Liver (tissue), 9 donors: ENCODE results near the gene BSND. TPM values are rescaled to one million over a fixed set of nuclear protein-coding genes. Genes with fewer than 3 reads are reported as not detected.

Experiments used
- DNase-seq: peaks from one replicate; pipeline ENCODE4 v3.0.0-alpha.2; 2017; ENCODE audit warnings: low spot score
- H3K27ac ChIP-seq, 2 donors: one replicate each; pipeline ENCODE4 v1.7.0; 2013; ENCODE audit warnings: inconsistent platforms in 2 of 2, low read length in 2 of 2, control low read depth in 1 of 2, low read depth in 1 of 2, mild to moderate bottlenecking in 1 of 2
- H3K27me3 ChIP-seq, 4 donors: one replicate each; pipeline versions ENCODE4 v1.6.1 to v1.7.0; 2013; ENCODE audit warnings: low read length in 3 of 4, inconsistent platforms in 1 of 4, mild to moderate bottlenecking in 1 of 4, moderate library complexity in 1 of 4; ENCODE audit not compliant: control insufficient read depth in 4 of 4, insufficient read depth in 4 of 4
- H3K36me3 ChIP-seq, 4 donors: one replicate each; pipeline versions ENCODE4 v1.6.1 to v1.7.0; 2013; ENCODE audit warnings: low read length in 3 of 4, mild to moderate bottlenecking in 3 of 4, low read depth in 1 of 4, moderate library complexity in 1 of 4; ENCODE audit not compliant: control insufficient read depth in 4 of 4, insufficient read depth in 3 of 4
- H3K4me1 ChIP-seq, 4 donors: one replicate each; pipeline versions ENCODE4 v1.6.1 to v1.7.0; 2013; ENCODE audit warnings: low read length in 3 of 4, mild to moderate bottlenecking in 3 of 4, moderate library complexity in 1 of 4; ENCODE audit not compliant: control insufficient read depth in 4 of 4, insufficient read depth in 4 of 4
- H3K4me3 ChIP-seq, 3 donors: one replicate each; pipeline versions ENCODE4 v1.6.1 to v1.7.0; 2013; ENCODE audit warnings: low read length in 3 of 3, control low read depth in 1 of 3, low read depth in 1 of 3, mild to moderate bottlenecking in 1 of 3
- H3K9ac ChIP-seq, 2 donors: one replicate each; pipeline ENCODE4 v1.7.0; 2013; ENCODE audit warnings: low read length in 2 of 2, mild to moderate bottlenecking in 2 of 2, moderate library complexity in 2 of 2, control low read depth in 1 of 2, low read depth in 1 of 2
- H3K9me3 ChIP-seq, 4 donors: one replicate each; pipeline versions ENCODE4 v1.6.1 to v1.7.0; 2013; ENCODE audit warnings: low read length in 3 of 4; ENCODE audit not compliant: control insufficient read depth in 4 of 4
- EGR1 ChIP-seq, 2 donors: IDR thresholded peaks; 2 replicates each; pipeline ENCODE4 v1.6.1; 2016 to 2018; ENCODE audit warnings: antibody characterized with exemption in 2 of 2, low read depth in 2 of 2
- FOXA1 ChIP-seq: IDR thresholded peaks from 2 replicates; pipeline ENCODE4 v1.6.1; 2016; ENCODE audit warnings: antibody characterized with exemption
- FOXA2 ChIP-seq: IDR thresholded peaks from 2 replicates; pipeline ENCODE4 v1.6.1; 2016; ENCODE audit warnings: antibody characterized with exemption
- GABPA ChIP-seq, 2 donors: IDR thresholded peaks in 1 of 2; conservative IDR thresholded peaks in 1 of 2; 2 replicates each; pipeline ENCODE4 v1.6.1; 2016; ENCODE audit warnings: antibody characterized with exemption in 2 of 2, mild to moderate bottlenecking in 1 of 2, moderate library complexity in 1 of 2
- HNF4A ChIP-seq, 2 donors: conservative IDR thresholded peaks; 2 replicates each; pipeline ENCODE4 v1.6.1; 2016; ENCODE audit warnings: antibody characterized with exemption in 2 of 2, mild to moderate bottlenecking in 2 of 2
- HNF4G ChIP-seq: IDR thresholded peaks from 2 replicates; pipeline ENCODE4 v1.6.1; 2016; ENCODE audit warnings: antibody characterized with exemption
- JUND ChIP-seq, 2 donors: IDR thresholded peaks; 2 replicates each; pipeline ENCODE4 v1.6.1; 2016; ENCODE audit warnings: antibody characterized with exemption in 2 of 2
- NR2F2 ChIP-seq: IDR thresholded peaks from 2 replicates; pipeline ENCODE4 v1.6.1; 2016; ENCODE audit warnings: antibody characterized with exemption
- RAD21 ChIP-seq, 2 donors: IDR thresholded peaks; 2 replicates each; pipeline ENCODE4 v1.6.1; 2016; ENCODE audit warnings: antibody characterized with exemption in 2 of 2, mild to moderate bottlenecking in 2 of 2
- RXRA ChIP-seq, 2 donors: IDR thresholded peaks; 2 replicates each; pipeline ENCODE4 v1.6.1; 2017 to 2018; ENCODE audit warnings: antibody characterized with exemption in 2 of 2, mild to moderate bottlenecking in 1 of 2
- SP1 ChIP-seq: IDR thresholded peaks from 2 replicates; pipeline ENCODE4 v1.6.1; 2018; ENCODE audit warnings: antibody characterized with exemption, mild to moderate bottlenecking
- TAF1 ChIP-seq: conservative IDR thresholded peaks from 2 replicates; pipeline ENCODE4 v1.6.1; 2016; ENCODE audit warnings: antibody characterized with exemption, mild to moderate bottlenecking
- YY1 ChIP-seq: IDR thresholded peaks from 2 replicates; pipeline ENCODE4 v1.6.1; 2016; ENCODE audit warnings: antibody characterized with exemption, mild to moderate bottlenecking
- WGBS: extraction: QIAGEN DNeasy Blood & Tissue Kit; methylation state at CpG from one replicate; pipeline ENCODE4 v1.1.7; 2013; 5-methylcytosine and 5-hydroxymethylcytosine counted together
- polyA plus RNA-seq, 2 donors: library from polyadenylated mRNA; stranded (reverse) in 1 of 2; unstranded in 1 of 2; fragments of 200-250 nt in 1 of 2; fragments of >200 nt in 1 of 2; fragmentation: Nextera tagmentation in 1 of 2; extraction: Ambion mirVana in 1 of 2; gene quantifications; one replicate each; pipeline versions ENCODE4 v1.2.1 to v1.2.3, GENCODE V29; 2013 to 2015
- total RNA-seq, 2 donors: library from RNA; depleted of rRNA; stranded (reverse); fragments of >200 nt; gene quantifications; one replicate each; pipeline ENCODE4 v1.2.3, GENCODE V29; 2014
- TF ChIP-seq, protein P1 (sequence below): IDR thresholded peaks from 2 replicates; pipeline ENCODE4 v1.6.1; 2016; ENCODE audit warnings: antibody characterized with exemption, mild to moderate bottlenecking
- TF ChIP-seq, protein P2 (sequence below): IDR thresholded peaks from 2 replicates; pipeline ENCODE4 v1.6.1; 2016; ENCODE audit warnings: antibody characterized with exemption
- TF ChIP-seq, protein P3 (sequence below): fragments of 150-350 bp; IDR thresholded peaks from 2 replicates; pipeline ENCODE4 v1.5.1; 2017; ENCODE audit warnings: improper control_type of control experiment, low read depth, low read length; ENCODE audit not compliant: missing input control
- TF ChIP-seq, protein P4 (sequence below): IDR thresholded peaks from 2 replicates; pipeline ENCODE4 v1.6.1; 2016; ENCODE audit warnings: antibody characterized with exemption
- TF ChIP-seq, protein P5 (sequence below): IDR thresholded peaks from 2 replicates; pipeline ENCODE4 v1.6.1; 2016; ENCODE audit warnings: antibody characterized with exemption
- donor health status: healthy.
- donor health status: healthy.
- donor health status: healthy.
- donor health status: healthy.
- donor health status: healthy.

The BSND gene
- total and polyA plus RNA-seq, 4 donors, result 0.14 TPM; not detected in 3

DNA sequence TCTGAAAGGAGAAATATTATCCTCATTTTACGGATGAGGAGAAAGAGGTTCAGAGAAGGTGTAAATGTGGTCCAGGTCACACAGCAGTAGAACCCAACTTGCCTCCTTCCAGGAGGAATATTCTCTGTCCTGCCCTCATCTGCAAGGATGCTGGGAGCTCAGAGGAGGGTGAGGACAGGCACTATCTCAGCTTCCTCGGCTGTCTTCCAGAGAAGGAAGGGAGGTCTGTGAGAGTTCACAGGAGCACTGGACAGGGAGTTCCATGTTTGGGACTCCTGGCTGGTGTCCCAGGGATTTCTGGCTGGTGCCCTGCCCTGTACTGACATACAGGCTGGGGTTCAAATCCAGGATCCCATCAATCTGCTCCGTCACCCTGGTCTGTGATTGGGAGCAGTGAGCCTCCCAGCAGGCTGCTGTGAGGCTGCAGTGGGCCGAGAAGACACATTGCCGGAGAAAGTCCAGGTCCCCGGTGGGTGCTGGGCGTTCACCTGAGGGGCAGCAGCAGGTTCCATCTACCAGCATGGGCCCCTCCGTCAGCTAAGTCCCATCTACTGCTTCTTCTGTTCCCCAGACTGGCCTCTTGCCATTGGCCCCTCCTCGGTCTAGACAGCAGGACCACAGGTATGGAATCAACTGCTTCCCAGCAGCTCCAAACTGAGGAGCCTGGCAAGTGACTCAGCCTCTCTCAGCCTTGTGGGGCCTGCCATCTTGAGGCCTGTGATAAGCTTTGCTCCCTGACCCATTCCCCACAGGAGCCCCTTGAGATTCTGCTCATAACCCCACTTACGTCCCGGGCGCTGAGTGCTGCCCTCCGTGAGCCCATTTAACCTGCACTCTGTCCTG is 8.5 kb upstream of the BSND start:
- no peak for DNase-seq
- TF ChIP-seq, protein P1, sequence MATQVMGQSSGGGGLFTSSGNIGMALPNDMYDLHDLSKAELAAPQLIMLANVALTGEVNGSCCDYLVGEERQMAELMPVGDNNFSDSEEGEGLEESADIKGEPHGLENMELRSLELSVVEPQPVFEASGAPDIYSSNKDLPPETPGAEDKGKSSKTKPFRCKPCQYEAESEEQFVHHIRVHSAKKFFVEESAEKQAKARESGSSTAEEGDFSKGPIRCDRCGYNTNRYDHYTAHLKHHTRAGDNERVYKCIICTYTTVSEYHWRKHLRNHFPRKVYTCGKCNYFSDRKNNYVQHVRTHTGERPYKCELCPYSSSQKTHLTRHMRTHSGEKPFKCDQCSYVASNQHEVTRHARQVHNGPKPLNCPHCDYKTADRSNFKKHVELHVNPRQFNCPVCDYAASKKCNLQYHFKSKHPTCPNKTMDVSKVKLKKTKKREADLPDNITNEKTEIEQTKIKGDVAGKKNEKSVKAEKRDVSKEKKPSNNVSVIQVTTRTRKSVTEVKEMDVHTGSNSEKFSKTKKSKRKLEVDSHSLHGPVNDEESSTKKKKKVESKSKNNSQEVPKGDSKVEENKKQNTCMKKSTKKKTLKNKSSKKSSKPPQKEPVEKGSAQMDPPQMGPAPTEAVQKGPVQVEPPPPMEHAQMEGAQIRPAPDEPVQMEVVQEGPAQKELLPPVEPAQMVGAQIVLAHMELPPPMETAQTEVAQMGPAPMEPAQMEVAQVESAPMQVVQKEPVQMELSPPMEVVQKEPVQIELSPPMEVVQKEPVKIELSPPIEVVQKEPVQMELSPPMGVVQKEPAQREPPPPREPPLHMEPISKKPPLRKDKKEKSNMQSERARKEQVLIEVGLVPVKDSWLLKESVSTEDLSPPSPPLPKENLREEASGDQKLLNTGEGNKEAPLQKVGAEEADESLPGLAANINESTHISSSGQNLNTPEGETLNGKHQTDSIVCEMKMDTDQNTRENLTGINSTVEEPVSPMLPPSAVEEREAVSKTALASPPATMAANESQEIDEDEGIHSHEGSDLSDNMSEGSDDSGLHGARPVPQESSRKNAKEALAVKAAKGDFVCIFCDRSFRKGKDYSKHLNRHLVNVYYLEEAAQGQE, result no peak
- TF ChIP-seq GABPA (IDR thresholded peaks at IDR 0.05 in 1 of 2, conservative IDR thresholded peaks at IDR 0.05 in 1 of 2), result no peak
- TF ChIP-seq, protein P2, sequence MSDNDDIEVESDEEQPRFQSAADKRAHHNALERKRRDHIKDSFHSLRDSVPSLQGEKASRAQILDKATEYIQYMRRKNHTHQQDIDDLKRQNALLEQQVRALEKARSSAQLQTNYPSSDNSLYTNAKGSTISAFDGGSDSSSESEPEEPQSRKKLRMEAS, result no peak
- TF ChIP-seq, protein P3, sequence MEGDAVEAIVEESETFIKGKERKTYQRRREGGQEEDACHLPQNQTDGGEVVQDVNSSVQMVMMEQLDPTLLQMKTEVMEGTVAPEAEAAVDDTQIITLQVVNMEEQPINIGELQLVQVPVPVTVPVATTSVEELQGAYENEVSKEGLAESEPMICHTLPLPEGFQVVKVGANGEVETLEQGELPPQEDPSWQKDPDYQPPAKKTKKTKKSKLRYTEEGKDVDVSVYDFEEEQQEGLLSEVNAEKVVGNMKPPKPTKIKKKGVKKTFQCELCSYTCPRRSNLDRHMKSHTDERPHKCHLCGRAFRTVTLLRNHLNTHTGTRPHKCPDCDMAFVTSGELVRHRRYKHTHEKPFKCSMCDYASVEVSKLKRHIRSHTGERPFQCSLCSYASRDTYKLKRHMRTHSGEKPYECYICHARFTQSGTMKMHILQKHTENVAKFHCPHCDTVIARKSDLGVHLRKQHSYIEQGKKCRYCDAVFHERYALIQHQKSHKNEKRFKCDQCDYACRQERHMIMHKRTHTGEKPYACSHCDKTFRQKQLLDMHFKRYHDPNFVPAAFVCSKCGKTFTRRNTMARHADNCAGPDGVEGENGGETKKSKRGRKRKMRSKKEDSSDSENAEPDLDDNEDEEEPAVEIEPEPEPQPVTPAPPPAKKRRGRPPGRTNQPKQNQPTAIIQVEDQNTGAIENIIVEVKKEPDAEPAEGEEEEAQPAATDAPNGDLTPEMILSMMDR, result no peak
- TF ChIP-seq, protein P4, sequence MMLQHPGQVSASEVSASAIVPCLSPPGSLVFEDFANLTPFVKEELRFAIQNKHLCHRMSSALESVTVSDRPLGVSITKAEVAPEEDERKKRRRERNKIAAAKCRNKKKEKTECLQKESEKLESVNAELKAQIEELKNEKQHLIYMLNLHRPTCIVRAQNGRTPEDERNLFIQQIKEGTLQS, result no peak
- no peak for TF ChIP-seq HNF4A (conservative IDR thresholded peaks at IDR 0.05)
- no peak for TF ChIP-seq SP1
- TF ChIP-seq RAD21 (IDR thresholded peaks at IDR 0.05), result no peak
- no peak for TF ChIP-seq NR2F2
- TF ChIP-seq EGR1 (IDR thresholded peaks at IDR 0.05; ENCODE audit: low read depth in 2 of 2), result no peak
- no peak for TF ChIP-seq HNF4G
- TF ChIP-seq FOXA2, result no peak
- TF ChIP-seq RXRA (IDR thresholded peaks at IDR 0.05), result no peak
- TF ChIP-seq YY1, result no peak
- no peak for TF ChIP-seq FOXA1
- TF ChIP-seq, protein P5, sequence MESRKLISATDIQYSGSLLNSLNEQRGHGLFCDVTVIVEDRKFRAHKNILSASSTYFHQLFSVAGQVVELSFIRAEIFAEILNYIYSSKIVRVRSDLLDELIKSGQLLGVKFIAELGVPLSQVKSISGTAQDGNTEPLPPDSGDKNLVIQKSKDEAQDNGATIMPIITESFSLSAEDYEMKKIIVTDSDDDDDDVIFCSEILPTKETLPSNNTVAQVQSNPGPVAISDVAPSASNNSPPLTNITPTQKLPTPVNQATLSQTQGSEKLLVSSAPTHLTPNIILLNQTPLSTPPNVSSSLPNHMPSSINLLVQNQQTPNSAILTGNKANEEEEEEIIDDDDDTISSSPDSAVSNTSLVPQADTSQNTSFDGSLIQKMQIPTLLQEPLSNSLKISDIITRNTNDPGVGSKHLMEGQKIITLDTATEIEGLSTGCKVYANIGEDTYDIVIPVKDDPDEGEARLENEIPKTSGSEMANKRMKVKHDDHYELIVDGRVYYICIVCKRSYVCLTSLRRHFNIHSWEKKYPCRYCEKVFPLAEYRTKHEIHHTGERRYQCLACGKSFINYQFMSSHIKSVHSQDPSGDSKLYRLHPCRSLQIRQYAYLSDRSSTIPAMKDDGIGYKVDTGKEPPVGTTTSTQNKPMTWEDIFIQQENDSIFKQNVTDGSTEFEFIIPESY, result no peak
- no peak for TF ChIP-seq JUND (IDR thresholded peaks at IDR 0.05)
- TF ChIP-seq TAF1, result no peak
- H3K27ac ChIP-seq, result no peak overlapping the region
- H3K4me3 ChIP-seq, result no peak overlapping the region
- no peaks in the 10 kb centered on the region for H3K27me3 ChIP-seq
- 72% methylated on average over 13 of the region's 13 CpGs for WGBS
- no peak overlapping the region for H3K9ac ChIP-seq
- H3K9me3 ChIP-seq, result no peaks in the 10 kb centered on the region
- no peaks in the 10 kb centered on the region for H3K36me3 ChIP-seq
- H3K4me1 ChIP-seq, result no peaks in the 10 kb centered on the region
